ENCODE results near the gene TMEM163. TPM values are rescaled to one million over a fixed set of nuclear protein-coding genes. Genes with fewer than 3 reads are reported as not detected.

TMEM163 gene
- total RNA-seq, 2 donors from 2014 or later, result 0.14 to 2.5 TPM

DNA sequence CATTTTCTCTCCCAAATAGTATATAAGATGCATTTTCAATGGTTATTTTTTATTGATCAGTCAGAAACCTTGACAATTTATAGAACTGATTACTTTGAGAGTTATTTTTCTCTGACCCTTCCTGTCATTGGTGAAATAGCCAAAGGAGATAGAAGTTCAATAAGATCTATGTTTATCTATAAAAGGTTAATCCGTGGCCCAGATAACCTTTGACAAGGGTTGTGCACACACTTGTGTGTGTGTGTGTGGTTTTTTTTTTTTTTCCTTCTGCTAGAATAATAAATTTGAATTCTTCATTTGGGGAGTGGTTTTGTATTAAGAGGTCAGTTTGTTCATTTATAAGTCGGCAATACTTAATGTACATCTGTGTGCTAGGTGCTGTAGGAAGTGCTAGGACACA, 304.9 kb downstream of the TMEM163 start:
- H3K4me1 ChIP-seq (ENCODE audit: control insufficient read depth in 1 of 2, low read depth in 2 of 2), result peaks cover 4 to 21% of the 10 kb centered on the region in 2 donors
- H3K36me3 ChIP-seq, result no peaks in the 10 kb centered on the region
- DNase-seq (ENCODE audit: low spot score) (no peak), ATAC-seq (ENCODE audit: insufficient number of reproducible peaks, low FRiP score, low read depth) (no peak)
- TF ChIP-seq, protein P1, sequence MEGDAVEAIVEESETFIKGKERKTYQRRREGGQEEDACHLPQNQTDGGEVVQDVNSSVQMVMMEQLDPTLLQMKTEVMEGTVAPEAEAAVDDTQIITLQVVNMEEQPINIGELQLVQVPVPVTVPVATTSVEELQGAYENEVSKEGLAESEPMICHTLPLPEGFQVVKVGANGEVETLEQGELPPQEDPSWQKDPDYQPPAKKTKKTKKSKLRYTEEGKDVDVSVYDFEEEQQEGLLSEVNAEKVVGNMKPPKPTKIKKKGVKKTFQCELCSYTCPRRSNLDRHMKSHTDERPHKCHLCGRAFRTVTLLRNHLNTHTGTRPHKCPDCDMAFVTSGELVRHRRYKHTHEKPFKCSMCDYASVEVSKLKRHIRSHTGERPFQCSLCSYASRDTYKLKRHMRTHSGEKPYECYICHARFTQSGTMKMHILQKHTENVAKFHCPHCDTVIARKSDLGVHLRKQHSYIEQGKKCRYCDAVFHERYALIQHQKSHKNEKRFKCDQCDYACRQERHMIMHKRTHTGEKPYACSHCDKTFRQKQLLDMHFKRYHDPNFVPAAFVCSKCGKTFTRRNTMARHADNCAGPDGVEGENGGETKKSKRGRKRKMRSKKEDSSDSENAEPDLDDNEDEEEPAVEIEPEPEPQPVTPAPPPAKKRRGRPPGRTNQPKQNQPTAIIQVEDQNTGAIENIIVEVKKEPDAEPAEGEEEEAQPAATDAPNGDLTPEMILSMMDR (IDR thresholded peaks at IDR 0.05), result no peak
- no peaks in the 10 kb centered on the region for H3K27me3 ChIP-seq (replicated peaks; ENCODE audit: insufficient read depth)
- no peak overlapping the region for H3K27ac ChIP-seq
- no peak overlapping the region for H3K4me3 ChIP-seq
- H3K9me3 ChIP-seq, result no peaks in the 10 kb centered on the region

DNA sequence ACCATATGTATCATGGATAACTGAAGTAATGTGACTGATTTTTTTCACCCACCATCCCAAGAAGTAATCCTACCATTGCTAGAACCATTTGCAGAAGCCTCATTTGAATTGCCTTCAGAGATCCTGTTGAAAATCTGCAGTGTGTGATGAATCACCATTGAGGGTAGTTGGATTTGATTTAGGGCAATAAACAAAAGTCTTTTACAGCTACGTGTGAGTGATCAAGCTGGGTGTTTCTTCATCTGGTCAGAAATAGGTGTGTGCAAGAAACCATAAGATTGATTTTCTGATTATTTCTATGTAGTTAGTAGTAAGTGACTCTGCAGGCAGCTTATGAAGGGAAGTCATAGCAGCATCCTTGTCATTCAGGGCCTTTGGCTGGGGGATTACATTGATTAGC, 305.4 kb downstream of the TMEM163 start:
- Histone ChIP-seq H3K9me3 (no peaks in the 10 kb centered on the region), H3K36me3 (no peaks in the 10 kb centered on the region), H3K4me3 (no peak overlapping the region), H3K27me3 (replicated peaks; ENCODE audit: insufficient read depth) (no peaks in the 10 kb centered on the region), H3K27ac (no peak overlapping the region), H3K4me1 (ENCODE audit: control insufficient read depth in 1 of 2, low read depth in 2 of 2) (peaks cover 5 to 26% of the 10 kb centered on the region in 2 donors)
- DNase-seq (ENCODE audit: low spot score) (no peak), ATAC-seq (ENCODE audit: insufficient number of reproducible peaks, low FRiP score, low read depth) (no peak)
- TF ChIP-seq, protein P1 (IDR thresholded peaks at IDR 0.05), result no peak

- TF ChIP-seq, protein P1 (IDR thresholded peaks at IDR 0.05), result no peak
- DNase-seq (ENCODE audit: low spot score) (no peak), ATAC-seq (ENCODE audit: insufficient number of reproducible peaks, low FRiP score, low read depth) (no peak)
- Histone ChIP-seq H3K36me3 (no peaks in the 10 kb centered on the region), H3K27ac (no peak overlapping the region), H3K4me1 (ENCODE audit: control insufficient read depth in 1 of 2, low read depth in 2 of 2) (peaks cover 11 to 28% of the 10 kb centered on the region in 2 donors), H3K27me3 (replicated peaks; ENCODE audit: insufficient read depth) (no peaks in the 10 kb centered on the region), H3K9me3 (no peaks in the 10 kb centered on the region), H3K4me3 (no peak overlapping the region)
Measured at GRCh38 chr2:134412639-134412999, 306.2 kb downstream of the TMEM163 start.

GRCh38 chr2:134411828-134412638, 306.8 kb downstream of the TMEM163 start:
- Histone ChIP-seq H3K4me3 (peak overlapping the region; percentile 9), H3K4me1 (ENCODE audit: control insufficient read depth in 1 of 2, low read depth in 2 of 2) (peaks cover 11 to 28% of the 10 kb centered on the region in 2 donors), H3K9me3 (no peaks in the 10 kb centered on the region), H3K27ac (no peak overlapping the region), H3K27me3 (replicated peaks; ENCODE audit: insufficient read depth) (no peaks in the 10 kb centered on the region), H3K36me3 (no peaks in the 10 kb centered on the region)
- no peak for DNase-seq (ENCODE audit: low spot score)
- peak; percentile 89 for ATAC-seq (ENCODE audit: insufficient number of reproducible peaks, low FRiP score, low read depth)
- TF ChIP-seq, protein P1 (IDR thresholded peaks at IDR 0.05), result peak; percentile 73

- no peaks in the 10 kb centered on the region for H3K36me3 ChIP-seq
- H3K27ac ChIP-seq, result no peak overlapping the region
- no peaks in the 10 kb centered on the region for H3K27me3 ChIP-seq (replicated peaks; ENCODE audit: insufficient read depth)
- ATAC-seq (ENCODE audit: insufficient number of reproducible peaks, low FRiP score, low read depth), result no peak
- H3K4me3 ChIP-seq, result peak overlapping the region; percentile 9
- H3K9me3 ChIP-seq, result no peaks in the 10 kb centered on the region
- TF ChIP-seq, protein P1 (IDR thresholded peaks at IDR 0.05), result no peak
- H3K4me1 ChIP-seq (ENCODE audit: control insufficient read depth in 1 of 2, low read depth in 2 of 2), result peaks cover 11 to 28% of the 10 kb centered on the region in 2 donors
- DNase-seq (ENCODE audit: low spot score), result no peak
Measured at GRCh38 chr2:134411279-134411827, 307.4 kb downstream of the TMEM163 start.

Data from thoracic aorta (tissue), 2 donors.